ENCODE measurements around the gene KIF14.
A peak's percentile ranks its signal among the peaks of the same experiment; 100 is the strongest.

The KIF14 gene

DNA sequence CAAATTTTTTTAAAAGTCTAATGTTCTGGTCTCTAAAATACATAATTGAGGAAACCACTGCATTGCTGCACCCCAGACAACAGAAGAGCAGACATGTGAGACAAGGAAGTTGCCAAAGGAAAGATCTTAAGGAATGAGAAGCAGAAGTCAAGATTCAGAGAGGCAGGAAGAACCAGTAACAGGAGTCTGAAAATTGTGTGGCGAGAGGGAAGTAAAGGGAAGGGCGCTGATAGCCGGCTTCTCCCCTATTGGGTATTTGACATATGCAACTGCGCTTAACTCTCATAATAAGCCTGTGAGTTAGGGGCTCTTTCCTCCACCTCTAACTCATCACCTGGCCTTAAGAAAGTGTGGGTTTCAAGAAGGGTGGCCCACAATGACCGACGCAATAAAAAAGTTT lies 21.9 kb upstream of the KIF14 start:
- H3K4me3 ChIP-seq (replicated peaks; ENCODE audit: low read depth, low read length), result no peak overlapping the region
- DNase-seq (ENCODE audit: extremely low read depth, low read depth), result no peak
- TF ChIP-seq CTCF (IDR thresholded peaks at IDR 0.05; ENCODE audit: low read depth, low read length, missing control alignments), result no peak

DNA sequence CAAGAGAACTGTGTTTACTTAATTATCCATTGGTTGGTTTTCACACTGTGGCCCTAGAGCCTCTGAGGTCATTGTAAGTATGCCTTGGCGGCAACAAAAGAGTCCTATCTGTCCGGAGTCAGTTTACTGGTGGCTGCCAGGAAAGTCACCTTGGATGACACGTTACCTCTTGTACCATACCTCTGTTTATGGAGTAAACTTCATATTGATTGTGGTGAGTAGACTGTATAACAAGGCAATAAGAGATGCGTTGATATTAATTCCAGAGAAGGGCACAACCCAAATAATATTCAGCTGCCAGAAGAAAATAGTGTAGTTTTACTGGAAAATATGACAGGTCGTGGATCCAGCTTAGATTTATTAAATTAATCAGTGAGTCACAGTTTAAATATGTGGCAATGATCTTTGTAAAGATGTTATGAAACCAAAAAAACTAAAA lies 20.4 kb upstream of the KIF14 start:
- no peak for TF ChIP-seq CTCF (IDR thresholded peaks at IDR 0.05; ENCODE audit: low read depth, low read length, missing control alignments)
- H3K4me3 ChIP-seq (replicated peaks; ENCODE audit: low read depth, low read length), result no peak overlapping the region
- no peak for DNase-seq (ENCODE audit: extremely low read depth, low read depth)

GRCh38 chr1:200640373-200640962 lies 19.9 kb upstream of the KIF14 start:
- TF ChIP-seq CTCF (IDR thresholded peaks at IDR 0.05; ENCODE audit: low read depth, low read length, missing control alignments), result no peak
- DNase-seq (ENCODE audit: extremely low read depth, low read depth), result no peak
- no peak overlapping the region for H3K4me3 ChIP-seq (replicated peaks; ENCODE audit: low read depth, low read length)

DNA sequence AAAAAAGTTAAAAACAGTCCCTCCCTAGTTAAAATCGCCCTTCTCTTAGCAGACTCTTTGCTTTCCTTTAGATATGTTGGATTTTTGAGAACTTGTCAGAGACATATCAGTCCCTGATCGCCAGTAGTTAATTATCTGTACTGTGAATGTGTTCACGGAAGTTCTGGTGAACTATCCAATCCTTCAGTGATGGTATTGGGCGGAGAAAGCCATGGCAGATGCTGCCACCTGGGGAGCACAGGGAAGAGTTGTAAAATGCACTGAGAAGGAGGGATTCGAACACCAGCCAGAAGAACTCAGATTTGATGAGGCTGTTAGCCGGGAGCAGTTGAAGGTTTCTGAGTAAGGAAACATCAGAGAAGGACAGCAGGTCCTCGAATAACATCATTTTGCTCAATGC lies 17.5 kb upstream of the KIF14 start:
- H3K4me3 ChIP-seq (replicated peaks; ENCODE audit: low read depth, low read length), result no peak overlapping the region
- no peak for DNase-seq (ENCODE audit: extremely low read depth, low read depth)
- TF ChIP-seq CTCF (IDR thresholded peaks at IDR 0.05; ENCODE audit: low read depth, low read length, missing control alignments), result no peak

DNA sequence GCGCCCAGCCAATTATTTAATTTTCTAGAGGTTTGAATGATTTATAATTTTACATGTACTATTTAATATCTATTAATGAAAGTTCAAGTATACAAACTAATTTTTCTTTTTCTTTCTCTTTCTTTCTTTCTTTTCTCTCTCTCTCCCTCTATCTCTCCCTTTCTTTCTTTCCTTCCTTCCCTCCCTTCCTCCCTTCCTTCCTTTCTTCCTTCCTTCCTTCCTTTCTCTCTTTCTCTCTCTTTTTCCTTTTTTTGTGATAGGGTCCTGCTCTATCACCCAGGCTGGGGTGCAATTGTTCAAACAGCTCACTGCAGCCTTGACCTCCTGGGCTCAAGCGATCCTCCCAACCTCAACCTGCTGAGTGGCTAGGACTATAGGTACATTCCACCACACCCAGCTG lies 16.1 kb upstream of the KIF14 start:
- TF ChIP-seq CTCF (IDR thresholded peaks at IDR 0.05; ENCODE audit: low read depth, low read length, missing control alignments), result no peak
- no peak overlapping the region for H3K4me3 ChIP-seq (replicated peaks; ENCODE audit: low read depth, low read length)
- no peak for DNase-seq (ENCODE audit: extremely low read depth, low read depth)

DNA sequence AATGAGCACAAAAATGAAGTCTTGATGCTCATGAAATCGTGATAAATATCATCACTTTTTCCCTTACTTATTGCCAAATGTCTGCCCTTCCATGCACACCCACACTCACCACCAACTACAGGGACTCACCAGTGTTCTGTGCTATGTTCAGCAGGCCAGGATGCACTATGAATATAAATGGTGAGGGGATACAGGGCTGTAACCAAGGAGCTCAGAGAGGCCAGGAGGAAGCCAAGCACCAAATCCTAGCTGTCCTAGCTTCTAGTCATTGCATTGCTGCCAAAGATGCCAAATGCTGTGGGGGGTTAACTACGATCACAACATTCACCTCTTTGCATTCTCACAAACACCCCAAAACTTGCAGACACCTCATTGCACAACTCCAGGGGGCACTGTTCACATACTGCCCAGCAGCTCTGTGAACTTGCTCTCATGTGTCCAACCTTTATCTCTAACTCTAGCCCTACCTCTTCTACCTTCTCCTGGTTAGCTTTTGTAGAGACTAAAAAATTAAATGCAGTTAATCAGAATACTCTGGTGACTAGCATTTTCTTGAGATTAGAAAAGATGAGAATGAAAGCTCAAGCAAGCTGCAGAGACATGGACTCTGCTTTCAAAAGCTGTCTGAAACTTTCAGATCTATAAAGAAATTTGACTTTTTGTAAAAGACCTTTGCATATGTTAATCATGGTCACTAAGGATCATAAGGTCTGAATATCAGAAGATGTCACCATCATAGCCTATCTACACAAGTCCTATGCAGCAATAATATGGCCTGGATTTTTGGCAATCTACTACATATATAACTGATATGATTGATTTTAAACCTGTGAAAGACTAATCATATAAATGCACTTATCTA lies 13.9 kb upstream of the KIF14 start:
- no peak overlapping the region for H3K4me3 ChIP-seq (replicated peaks; ENCODE audit: low read depth, low read length)
- DNase-seq (ENCODE audit: extremely low read depth, low read depth), result no peak
- peak; percentile 28 for TF ChIP-seq CTCF (IDR thresholded peaks at IDR 0.05; ENCODE audit: low read depth, low read length, missing control alignments)
